K562 (cell line): Measurements from ENCODE around the gene TTYH2. TPM values are rescaled to one million over a fixed set of nuclear protein-coding genes. Genes with fewer than 3 reads are reported as not detected.
A peak's percentile ranks its signal among the peaks of the same experiment; 100 is the strongest.

Source experiments
- BRCA1 ChIP-seq, 2 experiments: fragments of 450-650 bp in 1 of 2; sonication (generic) in 1 of 2; formaldehyde crosslinking in 1 of 2; IDR thresholded peaks; 2 replicates each; pipeline versions ENCODE4 v1.5.0 to v1.6.1; 2017 to 2020; ENCODE audit warnings: mild to moderate bottlenecking in 1 of 2, missing genetic modification reagents in 1 of 2
- CBFA2T2 ChIP-seq: fragments of 450-650 bp; conservative IDR thresholded peaks from 2 replicates; pipeline ENCODE4 v1.6.1; 2017; ENCODE audit warnings: mild to moderate bottlenecking
- FIP1L1 ChIP-seq: fragments of 200-400 bp; formaldehyde crosslinking; IDR thresholded peaks from 2 replicates; pipeline ENCODE4 v1.6.1; 2018; ENCODE audit warnings: mild to moderate bottlenecking, low read depth, low read length; ENCODE audit not compliant: poor library complexity, severe bottlenecking
- NRF1 ChIP-seq, 2 experiments: fragments of 450-650 bp; IDR thresholded peaks in 1 of 2; conservative IDR thresholded peaks in 1 of 2; 2 replicates each; pipeline ENCODE4 v1.6.1; 2014; ENCODE audit warnings: mild to moderate bottlenecking in 2 of 2
- PCBP1 ChIP-seq: fragments of 200-400 bp; formaldehyde crosslinking; IDR thresholded peaks from 2 replicates; pipeline ENCODE4 v1.6.1; 2018; ENCODE audit warnings: mild to moderate bottlenecking, low read depth, low read length; ENCODE audit not compliant: poor library complexity, severe bottlenecking
- SIRT6 ChIP-seq: IDR thresholded peaks from one replicate; pipeline ENCODE4 v1.6.1; 2012; ENCODE audit warnings: low read depth, mild to moderate bottlenecking, control low read depth, inconsistent platforms, low read length, moderate library complexity
- ZNF584 ChIP-seq: fragments of 200-800 bp; sonication (Bioruptor generic); IDR thresholded peaks from 2 replicates; pipeline ENCODE4 v1.6.1; 2016; ENCODE audit warnings: low read depth, mild to moderate bottlenecking, missing genetic modification characterization, missing compliant biosample characterization
- polyA plus RNA-seq, 8 experiments: library from polyadenylated mRNA; depleted of rRNA in 4 of 8; stranded (reverse) in 5 of 8; unstranded in 3 of 8; fragments of >200 nt; fragmentation: Nextera tagmentation in 2 of 8; fragmentation: Illumina TruSeq in 1 of 8; extraction: Ambion mirVana in 2 of 8; extraction: Trizol in 1 of 8; gene quantifications; 2 replicates each; pipeline versions ENCODE4 v1.2.1 to v1.2.3, GENCODE V29; 2011 to 2014; ENCODE audit warnings: inconsistent platforms in 1 of 8, missing spikeins in 1 of 8
- total RNA-seq, 7 experiments: library from RNA; depleted of rRNA in 6 of 7; stranded (reverse); fragments of >200 nt in 6 of 7; fragmentation: Illumina TruSeq in 2 of 7; extraction: Trizol in 2 of 7; gene quantifications; 2 replicates each; pipeline versions ENCODE4 v1.2.1 to v1.2.3, GENCODE V29; 2011 to 2021; ENCODE audit warnings: low replicate concordance in 1 of 7
- TF ChIP-seq, protein P1 (sequence below): fragments of 250-450 bp; sonication (Bioruptor Pico); IDR thresholded peaks from 2 replicates; pipeline ENCODE4 v1.4.0; 2020
- TF ChIP-seq, protein P2 (sequence below): fragments of 150-350 bp; IDR thresholded peaks from 2 replicates; pipeline ENCODE4 v1.6.1; 2014; ENCODE audit warnings: low read depth, mild to moderate bottlenecking, low read length, borderline replicate concordance
- TF ChIP-seq, protein P3 (sequence below): fragments of 150-350 bp; conservative IDR thresholded peaks from 2 replicates; pipeline ENCODE4 v1.6.1; 2014; ENCODE audit warnings: low read length
- TF ChIP-seq, protein P4 (sequence below), 3 experiments: IDR thresholded peaks in 2 of 3; conservative IDR thresholded peaks in 1 of 3; 2 replicates each; pipeline ENCODE4 v1.5.1; 2011 to 2012; ENCODE audit warnings: low read length in 3 of 3, mild to moderate bottlenecking in 3 of 3, control low read depth in 2 of 3, improper control_type of control experiment in 1 of 3, inconsistent platforms in 1 of 3, low read depth in 1 of 3, mixed read lengths in 1 of 3, moderate library complexity in 1 of 3; ENCODE audit not compliant: insufficient read depth in 2 of 3

TTYH2 gene
- total and polyA plus RNA-seq, 9 of the 15 experiments (the other 6 are each of a cell fraction or from before 2014, with no cell fraction given) = 0.03 to 2.0 (median 0.91) TPM

DNA sequence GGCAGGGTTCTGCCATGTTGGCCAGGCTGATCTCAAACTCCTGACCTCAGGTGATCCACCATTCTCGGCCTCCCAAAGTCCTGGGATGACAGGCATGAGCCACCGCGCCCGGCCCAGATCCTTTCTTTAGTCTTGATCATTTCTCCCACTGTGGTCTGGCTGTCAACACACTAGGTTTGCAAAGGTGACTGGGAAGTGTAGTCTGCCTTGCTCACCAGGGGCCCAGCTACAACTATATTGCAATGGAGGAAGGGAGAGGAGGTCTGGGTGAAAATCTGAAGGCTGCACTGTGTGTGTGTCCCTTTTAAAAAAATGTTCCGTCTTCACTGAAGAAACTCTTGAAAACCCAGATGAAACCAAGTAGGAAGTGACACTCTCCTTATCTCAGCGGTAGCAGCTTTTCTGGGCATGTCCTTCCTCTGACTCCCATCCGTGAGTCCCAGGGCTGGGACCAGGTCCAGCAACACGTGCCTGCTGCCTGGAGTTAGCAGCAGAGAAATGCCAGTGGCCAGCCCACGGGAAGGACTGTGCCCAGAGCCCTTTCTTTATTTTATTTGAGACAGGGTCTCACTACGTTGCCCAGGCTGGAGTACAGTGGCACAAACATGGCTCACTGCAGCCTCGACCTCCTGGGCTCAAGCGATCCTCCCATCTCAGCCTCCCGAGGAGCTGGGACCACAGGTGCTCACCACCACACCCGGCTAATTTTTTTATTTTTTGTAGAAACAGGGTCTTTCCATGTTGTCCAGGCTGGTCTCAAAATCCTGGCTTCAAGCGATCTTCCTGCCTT is 94.8 kb downstream of the TTYH2 start (continued):
- TF ChIP-seq, protein P1, sequence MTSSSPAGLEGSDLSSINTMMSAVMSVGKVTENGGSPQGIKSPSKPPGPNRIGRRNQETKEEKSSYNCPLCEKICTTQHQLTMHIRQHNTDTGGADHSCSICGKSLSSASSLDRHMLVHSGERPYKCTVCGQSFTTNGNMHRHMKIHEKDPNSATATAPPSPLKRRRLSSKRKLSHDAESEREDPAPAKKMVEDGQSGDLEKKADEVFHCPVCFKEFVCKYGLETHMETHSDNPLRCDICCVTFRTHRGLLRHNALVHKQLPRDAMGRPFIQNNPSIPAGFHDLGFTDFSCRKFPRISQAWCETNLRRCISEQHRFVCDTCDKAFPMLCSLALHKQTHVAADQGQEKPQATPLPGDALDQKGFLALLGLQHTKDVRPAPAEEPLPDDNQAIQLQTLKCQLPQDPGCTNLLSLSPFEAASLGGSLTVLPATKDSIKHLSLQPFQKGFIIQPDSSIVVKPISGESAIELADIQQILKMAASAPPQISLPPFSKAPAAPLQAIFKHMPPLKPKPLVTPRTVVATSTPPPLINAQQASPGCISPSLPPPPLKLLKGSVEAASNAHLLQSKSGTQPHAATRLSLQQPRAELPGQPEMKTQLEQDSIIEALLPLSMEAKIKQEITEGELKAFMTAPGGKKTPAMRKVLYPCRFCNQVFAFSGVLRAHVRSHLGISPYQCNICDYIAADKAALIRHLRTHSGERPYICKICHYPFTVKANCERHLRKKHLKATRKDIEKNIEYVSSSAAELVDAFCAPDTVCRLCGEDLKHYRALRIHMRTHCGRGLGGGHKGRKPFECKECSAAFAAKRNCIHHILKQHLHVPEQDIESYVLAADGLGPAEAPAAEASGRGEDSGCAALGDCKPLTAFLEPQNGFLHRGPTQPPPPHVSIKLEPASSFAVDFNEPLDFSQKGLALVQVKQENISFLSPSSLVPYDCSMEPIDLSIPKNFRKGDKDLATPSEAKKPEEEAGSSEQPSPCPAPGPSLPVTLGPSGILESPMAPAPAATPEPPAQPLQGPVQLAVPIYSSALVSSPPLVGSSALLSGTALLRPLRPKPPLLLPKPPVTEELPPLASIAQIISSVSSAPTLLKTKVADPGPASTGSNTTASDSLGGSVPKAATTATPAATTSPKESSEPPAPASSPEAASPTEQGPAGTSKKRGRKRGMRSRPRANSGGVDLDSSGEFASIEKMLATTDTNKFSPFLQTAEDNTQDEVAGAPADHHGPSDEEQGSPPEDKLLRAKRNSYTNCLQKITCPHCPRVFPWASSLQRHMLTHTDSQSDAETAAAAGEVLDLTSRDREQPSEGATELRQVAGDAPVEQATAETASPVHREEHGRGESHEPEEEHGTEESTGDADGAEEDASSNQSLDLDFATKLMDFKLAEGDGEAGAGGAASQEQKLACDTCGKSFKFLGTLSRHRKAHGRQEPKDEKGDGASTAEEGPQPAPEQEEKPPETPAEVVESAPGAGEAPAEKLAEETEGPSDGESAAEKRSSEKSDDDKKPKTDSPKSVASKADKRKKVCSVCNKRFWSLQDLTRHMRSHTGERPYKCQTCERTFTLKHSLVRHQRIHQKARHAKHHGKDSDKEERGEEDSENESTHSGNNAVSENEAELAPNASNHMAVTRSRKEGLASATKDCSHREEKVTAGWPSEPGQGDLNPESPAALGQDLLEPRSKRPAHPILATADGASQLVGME (CRISPR knock-in tag) = peak; percentile 73; the same call in 1 of the 2 replicates
- no peak for TF ChIP-seq BRCA1 (IDR thresholded peaks at IDR 0.05)
- TF ChIP-seq BRCA1 (CRISPR knock-in tag; IDR thresholded peaks at IDR 0.05) = no peak
- TF ChIP-seq FIP1L1 = no peak
- TF ChIP-seq, protein P2, sequence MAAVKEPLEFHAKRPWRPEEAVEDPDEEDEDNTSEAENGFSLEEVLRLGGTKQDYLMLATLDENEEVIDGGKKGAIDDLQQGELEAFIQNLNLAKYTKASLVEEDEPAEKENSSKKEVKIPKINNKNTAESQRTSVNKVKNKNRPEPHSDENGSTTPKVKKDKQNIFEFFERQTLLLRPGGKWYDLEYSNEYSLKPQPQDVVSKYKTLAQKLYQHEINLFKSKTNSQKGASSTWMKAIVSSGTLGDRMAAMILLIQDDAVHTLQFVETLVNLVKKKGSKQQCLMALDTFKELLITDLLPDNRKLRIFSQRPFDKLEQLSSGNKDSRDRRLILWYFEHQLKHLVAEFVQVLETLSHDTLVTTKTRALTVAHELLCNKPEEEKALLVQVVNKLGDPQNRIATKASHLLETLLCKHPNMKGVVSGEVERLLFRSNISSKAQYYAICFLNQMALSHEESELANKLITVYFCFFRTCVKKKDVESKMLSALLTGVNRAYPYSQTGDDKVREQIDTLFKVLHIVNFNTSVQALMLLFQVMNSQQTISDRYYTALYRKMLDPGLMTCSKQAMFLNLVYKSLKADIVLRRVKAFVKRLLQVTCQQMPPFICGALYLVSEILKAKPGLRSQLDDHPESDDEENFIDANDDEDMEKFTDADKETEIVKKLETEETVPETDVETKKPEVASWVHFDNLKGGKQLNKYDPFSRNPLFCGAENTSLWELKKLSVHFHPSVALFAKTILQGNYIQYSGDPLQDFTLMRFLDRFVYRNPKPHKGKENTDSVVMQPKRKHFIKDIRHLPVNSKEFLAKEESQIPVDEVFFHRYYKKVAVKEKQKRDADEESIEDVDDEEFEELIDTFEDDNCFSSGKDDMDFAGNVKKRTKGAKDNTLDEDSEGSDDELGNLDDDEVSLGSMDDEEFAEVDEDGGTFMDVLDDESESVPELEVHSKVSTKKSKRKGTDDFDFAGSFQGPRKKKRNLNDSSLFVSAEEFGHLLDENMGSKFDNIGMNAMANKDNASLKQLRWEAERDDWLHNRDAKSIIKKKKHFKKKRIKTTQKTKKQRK = no peak
- TF ChIP-seq ZNF584 (CRISPR knock-in tag) = no peak
- peak; percentile 46 for TF ChIP-seq CBFA2T2
- TF ChIP-seq PCBP1 = no peak
- no peak for TF ChIP-seq SIRT6
- TF ChIP-seq, protein P3, sequence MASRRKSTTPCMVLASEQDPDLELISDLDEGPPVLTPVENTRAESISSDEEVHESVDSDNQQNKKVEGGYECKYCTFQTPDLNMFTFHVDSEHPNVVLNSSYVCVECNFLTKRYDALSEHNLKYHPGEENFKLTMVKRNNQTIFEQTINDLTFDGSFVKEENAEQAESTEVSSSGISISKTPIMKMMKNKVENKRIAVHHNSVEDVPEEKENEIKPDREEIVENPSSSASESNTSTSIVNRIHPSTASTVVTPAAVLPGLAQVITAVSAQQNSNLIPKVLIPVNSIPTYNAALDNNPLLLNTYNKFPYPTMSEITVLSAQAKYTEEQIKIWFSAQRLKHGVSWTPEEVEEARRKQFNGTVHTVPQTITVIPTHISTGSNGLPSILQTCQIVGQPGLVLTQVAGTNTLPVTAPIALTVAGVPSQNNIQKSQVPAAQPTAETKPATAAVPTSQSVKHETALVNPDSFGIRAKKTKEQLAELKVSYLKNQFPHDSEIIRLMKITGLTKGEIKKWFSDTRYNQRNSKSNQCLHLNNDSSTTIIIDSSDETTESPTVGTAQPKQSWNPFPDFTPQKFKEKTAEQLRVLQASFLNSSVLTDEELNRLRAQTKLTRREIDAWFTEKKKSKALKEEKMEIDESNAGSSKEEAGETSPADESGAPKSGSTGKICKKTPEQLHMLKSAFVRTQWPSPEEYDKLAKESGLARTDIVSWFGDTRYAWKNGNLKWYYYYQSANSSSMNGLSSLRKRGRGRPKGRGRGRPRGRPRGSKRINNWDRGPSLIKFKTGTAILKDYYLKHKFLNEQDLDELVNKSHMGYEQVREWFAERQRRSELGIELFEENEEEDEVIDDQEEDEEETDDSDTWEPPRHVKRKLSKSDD = no peak
- TF ChIP-seq NRF1 (conservative IDR thresholded peaks at IDR 0.05 in 1 of 2, IDR thresholded peaks at IDR 0.05 in 1 of 2) = no peak
- TF ChIP-seq, protein P4, sequence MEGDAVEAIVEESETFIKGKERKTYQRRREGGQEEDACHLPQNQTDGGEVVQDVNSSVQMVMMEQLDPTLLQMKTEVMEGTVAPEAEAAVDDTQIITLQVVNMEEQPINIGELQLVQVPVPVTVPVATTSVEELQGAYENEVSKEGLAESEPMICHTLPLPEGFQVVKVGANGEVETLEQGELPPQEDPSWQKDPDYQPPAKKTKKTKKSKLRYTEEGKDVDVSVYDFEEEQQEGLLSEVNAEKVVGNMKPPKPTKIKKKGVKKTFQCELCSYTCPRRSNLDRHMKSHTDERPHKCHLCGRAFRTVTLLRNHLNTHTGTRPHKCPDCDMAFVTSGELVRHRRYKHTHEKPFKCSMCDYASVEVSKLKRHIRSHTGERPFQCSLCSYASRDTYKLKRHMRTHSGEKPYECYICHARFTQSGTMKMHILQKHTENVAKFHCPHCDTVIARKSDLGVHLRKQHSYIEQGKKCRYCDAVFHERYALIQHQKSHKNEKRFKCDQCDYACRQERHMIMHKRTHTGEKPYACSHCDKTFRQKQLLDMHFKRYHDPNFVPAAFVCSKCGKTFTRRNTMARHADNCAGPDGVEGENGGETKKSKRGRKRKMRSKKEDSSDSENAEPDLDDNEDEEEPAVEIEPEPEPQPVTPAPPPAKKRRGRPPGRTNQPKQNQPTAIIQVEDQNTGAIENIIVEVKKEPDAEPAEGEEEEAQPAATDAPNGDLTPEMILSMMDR (IDR thresholded peaks at IDR 0.05 in 2 of 3, conservative IDR thresholded peaks at IDR 0.05 in 1 of 3; ENCODE audit: insufficient read depth in 2 of 3, low read depth in 1 of 3, low read length in 3 of 3) = no peak
